GM13977 (cell line): ENCODE results near the gene HDAC1.
"Not testable (repeated sequence)": the region's sequence is repeated elsewhere in the genome, so short reads cannot be mapped to it uniquely, and the experiment has no call there.

Experiments
- DNase-seq: peaks from one replicate; pipeline ENCODE4 v3.0.0; 2012; ENCODE audit warnings: low spot score
- CTCF ChIP-seq: IDR thresholded peaks from 2 replicates; pipeline ENCODE4 v1.5.1; 2012; ENCODE audit warnings: mild to moderate bottlenecking, control low read depth; ENCODE audit not compliant: insufficient read depth; ENCODE audit errors: extremely low read depth, missing control alignments
- in situ Hi-C: fragments of 300-500 bp; cut with MboI; formaldehyde crosslinking; loops from one replicate; pipeline ENCODE4 v1.12.0; 2022; ENCODE audit warnings: low sequenced_read_pairs, low pct_unique_long_range_greater_than_20kb, mixed read lengths, inconsistent platforms; ENCODE audit not compliant: unreplicated experiment

HDAC1 gene

GRCh38 chr1:32276032-32276782 is 15.7 kb upstream of the HDAC1 start:
- in situ Hi-C loops = no loop called here

GRCh38 chr1:32284777-32285176 is 7.1 kb upstream of the HDAC1 start:
- DNase-seq, in situ Hi-C loops: not testable (repeated sequence)

More at GRCh38 chr1:32276032-32276782, 15.7 kb upstream of the HDAC1 start:
- TF ChIP-seq CTCF = no peak
- no peak for DNase-seq

- in situ Hi-C loops = no loop called here
- DNase-seq = no peak
- no peak for TF ChIP-seq CTCF
Measured at GRCh38 chr1:32285658-32286057, 6.2 kb upstream of the HDAC1 start.

GRCh38 chr1:32286763-32287162 is 5.1 kb upstream of the HDAC1 start:
- in situ Hi-C loops = no loop called here
- TF ChIP-seq CTCF = no peak
- no peak for DNase-seq

GRCh38 chr1:32289256-32289655 is 2.6 kb upstream of the HDAC1 start:
- TF ChIP-seq CTCF = no peak
- in situ Hi-C loops = no loop called here
- no peak for DNase-seq

GRCh38 chr1:32291145-32291707 is 657 bp upstream of the HDAC1 start:
- in situ Hi-C loops = no loop called here
- DNase-seq = no peak
- no peak for TF ChIP-seq CTCF

GRCh38 chr1:32298211-32298610 is 6.3 kb downstream of the HDAC1 start:
- in situ Hi-C loops, DNase-seq: not testable (repeated sequence)
